Raji (cell line): Measurements from ENCODE around the gene FAM185A.

ENCODE experiments used
- POLR2A ChIP-seq: IDR thresholded peaks from 2 replicates; pipeline ENCODE4 v1.6.1; 2011; ENCODE audit warnings: low read depth, low read length, control low read depth; ENCODE audit not compliant: insufficient read depth

Gene FAM185A

DNA sequence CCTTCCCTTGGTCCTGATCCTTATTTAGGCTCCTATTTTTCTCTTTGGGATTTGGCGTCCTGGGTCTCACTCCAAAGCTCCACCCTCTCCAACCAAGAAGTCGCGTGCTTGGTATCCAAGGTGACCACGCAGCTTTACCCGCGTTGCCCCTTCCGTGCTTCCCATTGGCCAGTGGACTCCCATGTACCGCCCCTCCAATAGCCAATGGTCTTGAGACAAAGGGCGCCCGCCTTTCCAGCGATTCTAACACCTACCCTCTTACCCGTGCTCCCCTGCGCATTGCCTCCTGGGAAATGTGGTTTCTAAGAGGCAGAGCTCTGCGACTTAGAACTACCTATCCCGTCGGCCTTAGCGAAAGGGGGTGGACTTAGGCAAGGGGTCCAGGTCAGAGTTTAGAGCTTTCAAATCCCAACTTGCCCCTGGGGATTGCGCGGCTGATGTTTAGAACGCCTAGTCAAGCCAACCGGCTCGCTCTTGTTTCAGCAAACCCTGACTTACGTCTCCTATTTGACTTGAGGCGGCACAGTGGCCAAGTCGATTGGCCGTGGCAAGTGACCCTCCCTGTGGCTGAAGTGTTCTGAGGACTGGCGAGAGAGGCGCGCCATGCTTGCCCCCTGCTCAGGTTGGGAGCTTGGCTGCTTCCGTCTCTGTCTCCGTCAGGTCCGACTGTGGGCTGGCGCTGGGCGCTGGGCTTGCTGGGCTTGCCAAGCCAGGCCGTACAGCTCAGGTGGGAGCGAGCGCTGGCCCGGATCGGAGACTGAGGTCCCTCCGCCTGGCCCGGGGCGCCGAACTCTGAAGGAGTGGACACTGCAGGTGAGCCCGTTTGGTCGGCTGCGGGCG is at the start of gene FAM185A:
FAM185A (plus strand) TSS at position 395 of the 840 bp plus-strand sequence; CDS start at position 604, 209 bp downstream.
- TF ChIP-seq POLR2A = peak; percentile 55

DNA sequence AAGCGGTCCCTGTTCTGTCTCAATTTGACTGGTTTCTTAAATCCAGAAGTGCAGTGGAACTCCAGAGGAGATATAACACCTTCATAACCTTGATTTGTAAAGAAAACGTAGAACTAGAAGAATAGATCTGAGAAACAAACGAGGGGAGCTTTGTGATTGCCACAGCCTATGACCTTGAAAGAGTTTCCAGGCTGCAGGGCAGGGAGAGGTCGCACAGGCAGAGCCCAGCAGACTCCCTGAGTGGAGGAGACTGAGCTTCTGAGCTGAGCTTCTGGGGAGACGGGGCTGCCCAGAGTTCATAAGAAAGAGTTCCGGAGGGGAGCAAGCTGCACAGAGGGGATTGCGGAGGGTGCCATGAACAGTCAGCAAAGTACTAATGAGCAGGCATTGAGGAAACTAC is 57.8 kb downstream of the FAM185A start:
- TF ChIP-seq POLR2A = no peak

DNA sequence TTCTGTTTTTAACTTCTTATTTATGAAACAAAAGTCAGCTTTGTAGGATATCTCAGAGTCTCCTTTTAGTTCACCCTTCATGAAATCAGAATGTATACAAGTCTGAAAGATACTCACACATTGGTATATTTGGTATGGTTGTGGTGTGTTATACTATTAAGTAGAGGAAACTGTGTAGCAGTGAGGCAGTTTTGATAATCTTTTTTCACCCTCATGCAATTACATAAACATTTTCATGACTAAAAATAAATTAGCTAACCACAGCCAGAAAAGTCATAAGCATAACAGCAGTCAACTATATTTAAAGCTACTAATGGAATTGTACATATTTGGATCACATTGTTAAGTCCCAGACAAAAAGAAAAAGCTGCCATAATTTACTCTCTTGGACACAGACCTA is 62.1 kb downstream of the FAM185A start:
- no peak for TF ChIP-seq POLR2A

DNA sequence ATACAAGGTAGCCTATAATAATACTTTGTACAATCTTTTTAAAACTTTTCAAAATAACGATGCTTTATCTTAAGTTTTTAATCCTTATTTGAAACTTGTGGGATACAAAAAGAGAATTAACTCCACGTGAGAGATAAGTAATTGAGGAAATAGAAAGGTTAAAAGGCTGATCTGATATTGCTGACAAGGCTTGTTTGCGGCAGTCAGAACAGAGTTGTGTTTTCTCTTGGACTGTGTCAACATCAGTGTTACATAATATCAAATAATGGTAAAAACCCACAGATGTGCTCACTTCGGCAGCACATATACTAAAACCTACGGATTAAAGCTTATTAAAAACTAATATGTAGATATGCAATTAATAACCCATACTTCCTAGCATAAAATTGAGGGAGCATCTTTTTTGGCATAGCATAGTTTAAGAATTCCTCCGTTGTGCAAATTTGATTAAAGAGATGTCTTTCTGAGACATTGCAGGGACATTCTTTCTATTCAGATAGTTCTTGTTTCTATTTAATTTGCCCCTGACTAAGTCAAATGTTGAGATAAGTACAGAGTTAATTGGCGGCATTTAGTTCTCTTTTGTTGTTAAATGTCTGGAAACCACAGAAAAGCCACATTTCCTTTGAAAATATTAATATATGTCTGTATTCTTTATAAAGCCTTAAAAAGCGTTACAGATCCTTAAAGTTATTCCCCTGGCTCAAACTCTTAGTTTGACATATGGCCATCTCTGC is 63.3 kb downstream of the FAM185A start:
- no peak for TF ChIP-seq POLR2A

DNA sequence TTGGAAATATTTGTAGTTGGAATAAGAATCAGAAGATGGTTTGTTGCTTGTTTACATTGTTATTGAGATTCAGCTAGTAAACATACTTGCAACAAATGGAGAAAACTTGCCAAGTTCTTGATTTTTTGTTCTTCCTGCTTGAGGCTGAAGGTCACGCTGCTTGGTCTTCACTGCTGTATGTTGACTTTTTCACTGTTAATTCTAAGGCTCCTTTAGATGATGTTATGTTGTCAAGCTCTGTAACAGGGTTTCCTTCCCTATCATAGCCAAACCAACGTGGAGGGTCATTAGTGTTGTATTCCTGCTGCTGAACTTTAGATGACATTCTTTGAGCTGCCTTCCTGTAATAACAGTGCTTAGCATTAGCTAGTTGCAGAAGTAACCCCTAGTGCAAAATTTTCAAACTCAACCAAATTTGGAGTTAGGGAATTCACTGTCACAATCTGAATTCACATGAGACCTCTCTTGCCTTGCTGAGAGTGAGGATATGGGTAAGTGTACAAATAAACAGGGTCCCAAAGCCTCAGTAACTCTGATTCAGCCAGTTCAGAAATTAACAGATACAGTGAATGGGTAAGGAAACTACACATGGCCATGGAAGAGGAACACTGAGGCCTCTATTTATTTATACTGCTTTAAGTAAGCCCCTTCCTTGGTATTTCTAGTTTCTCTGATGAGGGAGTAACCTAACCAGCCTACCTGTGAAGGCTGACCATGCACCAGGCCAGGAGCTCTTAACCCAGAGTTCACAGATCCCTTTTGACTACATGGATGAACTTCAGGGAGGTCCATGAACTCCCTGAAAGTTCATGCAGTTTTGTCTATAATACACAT is 64.6 kb downstream of the FAM185A start:
- no peak for TF ChIP-seq POLR2A

DNA sequence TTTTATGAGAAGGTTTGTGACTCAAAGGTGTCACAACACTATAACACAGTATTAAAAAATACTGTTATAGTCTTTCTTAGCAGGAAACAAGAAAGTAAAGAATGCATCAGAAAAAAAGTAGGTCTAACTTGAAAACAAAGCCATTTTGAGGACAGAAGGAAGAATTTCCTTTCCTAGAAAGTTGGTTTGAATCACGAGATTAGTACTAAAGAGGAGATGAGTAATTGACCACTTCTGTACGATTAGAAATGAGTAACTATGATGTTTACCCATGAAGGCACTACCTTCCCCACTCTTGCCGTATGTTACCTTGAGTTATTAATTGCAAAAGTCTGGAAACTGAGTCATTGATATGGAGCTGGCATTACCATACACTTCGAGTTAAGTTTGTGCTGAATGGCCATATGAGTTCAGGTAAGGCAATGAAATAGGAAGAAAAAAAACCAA is 65.2 kb downstream of the FAM185A start:
- TF ChIP-seq POLR2A = no peak

DNA sequence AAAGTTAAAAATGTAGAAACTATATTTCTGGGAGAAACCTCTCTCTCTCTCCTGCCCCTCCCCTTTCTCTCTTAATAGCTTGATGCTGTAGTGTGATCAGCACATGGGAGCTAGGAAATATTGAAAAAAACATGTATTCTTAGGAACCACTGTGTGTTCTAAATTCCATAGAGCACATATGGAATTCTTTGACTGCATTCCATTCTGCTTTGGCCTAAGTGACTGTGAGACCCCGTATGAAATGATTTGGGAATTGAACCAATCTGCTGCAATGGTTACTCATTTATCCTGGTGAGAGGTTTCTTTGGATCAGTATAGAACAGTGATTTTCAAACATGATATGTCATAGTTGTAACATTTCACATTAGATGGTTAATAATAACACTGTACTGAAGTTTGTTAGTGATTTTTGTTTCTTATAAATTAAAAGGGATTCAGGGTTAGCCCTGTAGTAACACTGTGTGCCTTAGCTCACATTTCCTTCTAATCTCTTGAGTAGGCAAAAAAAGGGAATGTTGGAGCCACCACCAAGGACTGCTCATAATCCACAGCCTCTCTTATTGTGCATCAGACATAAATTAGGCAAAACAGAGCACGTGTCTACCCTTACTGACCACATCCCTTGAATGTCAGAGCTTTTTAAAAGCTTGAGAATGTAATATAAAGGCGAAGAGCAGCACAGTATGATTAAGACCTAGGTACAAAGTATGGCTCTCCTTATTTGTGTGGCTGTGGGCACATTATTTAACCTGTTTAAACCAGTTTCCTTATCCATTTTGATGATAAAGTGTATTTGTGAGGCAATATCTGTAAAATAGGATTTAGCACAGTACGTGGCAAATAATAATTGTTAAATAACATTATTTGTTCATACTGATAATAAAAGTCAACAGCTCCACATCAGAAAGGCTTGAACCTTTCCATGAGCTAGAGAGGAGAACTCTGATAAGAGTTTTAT is 69.1 kb downstream of the FAM185A start:
- no peak for TF ChIP-seq POLR2A

DNA sequence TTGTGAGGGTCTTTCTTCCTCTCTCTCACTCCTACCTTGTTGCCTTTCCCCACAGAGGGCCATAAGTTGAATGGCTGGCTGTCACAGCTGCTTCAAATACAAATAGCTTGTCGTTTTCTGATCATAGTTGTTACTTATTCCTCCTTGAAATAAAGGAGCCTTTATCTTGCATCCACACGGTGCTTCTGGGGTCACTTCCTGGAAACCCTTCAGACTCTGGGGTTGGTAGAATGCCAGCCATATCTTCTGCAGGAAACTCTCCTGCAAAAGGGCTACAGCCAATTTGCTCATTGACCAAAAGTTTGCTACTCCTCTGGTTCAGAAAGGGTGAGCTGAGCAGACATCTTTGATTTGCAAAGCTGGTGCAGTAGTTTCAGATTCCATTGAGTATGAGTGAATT is 70.4 kb downstream of the FAM185A start:
- no peak for TF ChIP-seq POLR2A

DNA sequence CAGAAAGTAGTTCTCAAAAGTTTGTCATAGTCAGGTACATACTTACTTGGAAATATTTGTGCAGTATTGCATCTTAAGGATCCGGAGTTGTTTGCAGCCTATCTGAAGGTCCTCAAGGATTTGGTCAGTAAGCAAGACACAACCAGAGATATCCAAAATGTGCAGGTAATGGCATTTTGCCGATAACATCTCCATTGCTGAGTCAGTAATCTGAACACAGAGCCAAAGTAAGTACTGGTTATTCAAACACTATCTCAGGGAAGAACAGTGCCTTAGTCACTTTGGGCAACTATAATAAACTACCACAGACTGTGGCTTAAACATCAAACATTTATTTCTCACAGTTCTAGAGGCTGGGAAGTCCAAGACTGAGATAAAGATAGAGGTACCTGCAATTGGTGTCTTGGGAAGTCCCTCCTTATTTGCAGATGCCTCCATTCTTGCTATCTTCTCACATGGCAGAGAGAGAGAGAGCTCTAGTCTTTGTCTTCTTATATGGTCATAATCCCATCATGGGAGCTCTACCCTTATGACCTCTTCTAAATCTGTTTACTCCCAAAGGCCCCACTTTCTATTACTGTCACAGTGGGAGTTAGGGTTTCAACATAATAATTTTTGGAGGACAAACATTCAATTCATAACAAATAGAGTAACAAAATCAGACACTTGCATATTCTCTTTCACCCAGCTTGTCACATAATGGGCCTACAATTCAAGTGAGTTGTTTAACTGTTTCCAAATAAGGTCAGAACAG is 73.4 kb downstream of the FAM185A start:
- no peak for TF ChIP-seq POLR2A

DNA sequence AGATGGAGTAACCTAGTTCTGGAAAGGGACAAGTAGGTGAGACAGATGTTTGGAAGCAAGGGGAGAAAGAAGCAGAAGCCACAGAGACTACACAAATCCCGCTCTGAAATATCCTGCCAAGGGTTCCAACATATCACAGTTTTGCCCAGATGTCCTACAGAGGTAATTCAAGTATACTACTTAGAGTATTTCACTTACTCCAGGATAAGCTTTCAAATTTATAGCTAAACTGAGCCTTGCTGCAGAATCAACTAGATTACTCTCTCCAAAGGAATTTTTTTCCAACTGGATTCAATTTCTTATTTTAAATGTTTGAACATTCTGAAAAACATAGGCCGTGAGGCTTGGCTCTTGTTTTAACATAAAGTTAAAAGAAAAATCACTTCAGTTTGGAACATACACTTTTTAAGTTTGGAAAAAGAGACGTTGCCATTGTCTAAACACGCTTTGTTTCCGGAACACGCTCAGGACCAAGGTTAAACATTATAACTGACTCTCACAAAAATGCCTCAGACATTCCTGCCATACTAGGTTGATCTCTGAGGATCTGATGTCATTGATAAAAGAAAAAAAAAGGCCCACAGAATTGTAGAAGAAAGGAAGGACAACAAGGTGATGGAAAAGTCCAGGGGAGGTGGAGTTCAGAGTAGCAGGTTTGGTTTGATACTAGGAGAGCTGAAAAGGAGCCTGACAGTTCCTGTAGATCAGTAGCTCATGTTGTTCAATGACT is 74.8 kb downstream of the FAM185A start:
- no peak for TF ChIP-seq POLR2A

DNA sequence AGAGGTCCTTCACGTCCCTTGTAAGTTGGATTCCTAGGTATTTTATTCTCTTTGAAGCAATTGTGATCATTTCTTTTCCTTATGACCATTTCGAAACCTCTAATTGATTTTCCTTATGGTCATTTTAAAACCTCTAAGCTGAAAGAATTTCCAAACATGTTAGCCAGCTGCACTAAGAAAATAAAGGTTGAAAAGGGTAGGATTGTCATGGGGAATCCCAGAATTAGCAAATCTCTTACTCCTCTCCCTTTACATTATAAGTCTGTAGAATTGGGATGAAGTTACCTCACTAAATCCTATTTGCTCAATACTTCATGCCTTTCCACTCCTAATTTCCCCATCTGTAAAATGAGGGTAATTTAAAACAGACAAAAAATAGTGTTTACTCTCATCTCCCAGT is 79.5 kb downstream of the FAM185A start:
- no peak for TF ChIP-seq POLR2A

DNA sequence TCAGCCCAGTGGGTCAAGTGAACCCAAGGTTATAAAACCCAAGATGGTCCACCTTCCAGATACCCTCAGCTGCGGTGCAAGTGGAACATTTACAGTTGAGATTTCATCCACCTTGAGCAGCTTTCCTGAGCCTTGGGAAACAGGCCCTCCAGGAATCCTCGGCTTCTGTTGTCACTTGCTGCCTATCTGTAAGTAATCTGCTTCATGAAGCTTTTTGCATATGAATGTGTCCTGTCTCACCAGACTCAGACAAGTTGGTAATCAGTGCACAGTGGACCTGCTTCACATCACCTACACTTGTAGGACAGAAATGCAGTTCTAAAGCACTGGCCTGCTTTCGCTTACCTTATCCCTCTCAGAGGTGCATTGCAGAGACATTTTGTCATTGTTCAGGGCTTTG is 80.3 kb downstream of the FAM185A start:
- no peak for TF ChIP-seq POLR2A

DNA sequence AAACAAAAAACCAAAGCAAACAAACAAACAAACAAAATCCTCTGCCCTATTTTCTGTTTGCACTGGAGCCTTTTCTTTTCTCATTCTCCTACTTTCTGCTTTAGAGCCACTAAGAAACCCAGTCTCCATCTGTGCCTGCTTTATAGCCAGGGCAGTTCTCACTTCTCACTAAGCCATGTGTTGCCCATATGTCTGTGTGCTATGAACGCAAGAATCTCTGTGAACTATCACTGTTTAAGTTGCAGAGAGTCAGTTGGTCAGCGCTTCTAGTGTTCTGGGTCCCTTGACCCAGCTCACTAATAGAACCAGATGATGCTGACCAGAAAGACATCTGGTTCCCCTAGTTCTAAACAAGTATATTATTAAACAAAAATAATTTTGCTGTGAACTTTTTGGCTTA is 81.4 kb downstream of the FAM185A start:
- TF ChIP-seq POLR2A = no peak
